GM12891 (cell line): ENCODE measurements around the gene PLA1A.

Experiments
- PAX5 ChIP-seq: IDR thresholded peaks from 2 replicates; pipeline ENCODE4 v1.6.1; 2011; ENCODE audit warnings: low read length, moderate library complexity, mild to moderate bottlenecking; ENCODE audit not compliant: insufficient read depth, severe bottlenecking
- POLR2A ChIP-seq: IDR thresholded peaks from 2 replicates; pipeline ENCODE4 v1.6.1; 2011; ENCODE audit warnings: low read depth, low read length, control low read depth
- POLR2AphosphoS5 ChIP-seq: IDR thresholded peaks from 2 replicates; pipeline ENCODE4 v1.6.1; 2011; ENCODE audit warnings: low read depth, low read length, control low read depth
- SPI1 ChIP-seq: IDR thresholded peaks from 2 replicates; pipeline ENCODE4 v1.6.1; 2011; ENCODE audit warnings: low read depth, low read length, control low read depth
- TAF1 ChIP-seq: IDR thresholded peaks from 2 replicates; pipeline ENCODE4 v1.6.1; 2011; ENCODE audit warnings: low read depth, low read length, control low read depth

DNA sequence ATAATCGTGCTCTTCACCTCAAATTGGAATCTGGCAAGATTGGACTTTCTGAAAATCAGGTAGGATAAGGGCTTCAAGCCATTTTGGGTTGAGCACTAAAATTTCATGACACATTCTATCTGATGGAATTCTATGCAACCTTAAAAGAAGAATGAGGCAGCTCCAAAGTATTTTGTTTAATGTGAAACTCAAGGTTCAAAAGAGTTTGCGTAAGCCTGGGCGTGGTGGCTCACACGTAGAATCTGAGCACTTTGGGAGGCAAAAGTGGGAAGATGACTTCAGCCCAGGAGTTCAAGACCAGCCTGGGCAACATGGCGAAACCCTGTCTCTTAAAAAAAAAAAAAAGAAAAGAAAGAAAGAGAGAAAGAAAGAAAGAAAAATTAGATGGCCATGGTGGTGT lies 3.6 kb upstream of the PLA1A start:
- TF ChIP-seq POLR2AphosphoS5 (no peak), POLR2A (no peak), TAF1 (no peak), SPI1 (no peak), PAX5 (no peak)
